Body of pancreas (tissue), 4 donors: ENCODE results near the gene MED15.

ENCODE experiments used
- POLR2A ChIP-seq, 3 donors: fragments of 450-650 bp; IDR thresholded peaks; one replicate each; pipeline ENCODE4 v1.6.1; 2016; ENCODE audit warnings: antibody characterized with exemption in 3 of 3, mild to moderate bottlenecking in 2 of 3
- TF ChIP-seq, protein P1 (sequence below), 7 experiments: fragments of 450-650 bp in 4 of 7; fragments of 200-600 bp in 3 of 7; sonication (generic) in 3 of 7; IDR thresholded peaks; one replicate each; pipeline ENCODE4 v1.5.1; 2016 to 2019; ENCODE audit warnings: antibody characterized with exemption in 7 of 7

DNA sequence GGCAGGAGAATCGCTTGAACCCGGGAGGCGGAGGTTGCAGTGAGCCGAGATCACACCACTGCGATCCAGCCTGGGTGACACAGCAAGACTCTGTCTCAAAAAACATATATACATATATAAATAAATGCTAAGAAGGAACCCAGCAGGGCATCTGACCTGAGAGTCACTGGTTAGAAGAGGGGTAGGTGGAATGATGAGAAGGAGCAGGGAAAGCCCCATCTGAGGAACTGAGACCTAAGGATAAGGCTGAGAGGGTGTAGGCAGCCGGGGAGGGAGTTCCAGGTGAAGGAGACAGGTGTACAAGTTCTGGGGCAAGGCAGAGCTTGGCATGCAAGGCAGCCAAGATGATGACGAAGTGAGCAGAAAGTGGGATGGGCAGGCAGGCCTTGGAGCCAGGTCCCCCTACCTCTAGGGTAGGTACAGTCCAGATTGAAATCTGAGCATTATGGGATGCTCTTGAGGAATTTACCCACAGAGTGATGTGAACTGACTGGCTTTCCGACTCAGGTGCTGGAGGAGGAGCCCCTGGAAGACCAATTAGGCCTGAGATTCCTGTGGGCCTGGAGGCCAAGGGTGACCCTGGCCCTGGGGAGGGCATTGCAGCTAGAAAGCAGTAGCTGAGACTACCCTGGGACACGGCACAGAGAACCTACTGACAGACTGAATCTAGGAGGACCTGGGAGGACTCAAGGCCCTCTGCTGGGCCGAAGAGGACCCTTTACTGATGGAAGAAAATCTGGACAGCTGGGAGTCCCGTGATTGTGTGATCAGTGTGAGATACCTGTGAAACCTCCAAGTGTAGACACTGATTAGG lies 34.6 kb upstream of the MED15 start:
- TF ChIP-seq, protein P1, sequence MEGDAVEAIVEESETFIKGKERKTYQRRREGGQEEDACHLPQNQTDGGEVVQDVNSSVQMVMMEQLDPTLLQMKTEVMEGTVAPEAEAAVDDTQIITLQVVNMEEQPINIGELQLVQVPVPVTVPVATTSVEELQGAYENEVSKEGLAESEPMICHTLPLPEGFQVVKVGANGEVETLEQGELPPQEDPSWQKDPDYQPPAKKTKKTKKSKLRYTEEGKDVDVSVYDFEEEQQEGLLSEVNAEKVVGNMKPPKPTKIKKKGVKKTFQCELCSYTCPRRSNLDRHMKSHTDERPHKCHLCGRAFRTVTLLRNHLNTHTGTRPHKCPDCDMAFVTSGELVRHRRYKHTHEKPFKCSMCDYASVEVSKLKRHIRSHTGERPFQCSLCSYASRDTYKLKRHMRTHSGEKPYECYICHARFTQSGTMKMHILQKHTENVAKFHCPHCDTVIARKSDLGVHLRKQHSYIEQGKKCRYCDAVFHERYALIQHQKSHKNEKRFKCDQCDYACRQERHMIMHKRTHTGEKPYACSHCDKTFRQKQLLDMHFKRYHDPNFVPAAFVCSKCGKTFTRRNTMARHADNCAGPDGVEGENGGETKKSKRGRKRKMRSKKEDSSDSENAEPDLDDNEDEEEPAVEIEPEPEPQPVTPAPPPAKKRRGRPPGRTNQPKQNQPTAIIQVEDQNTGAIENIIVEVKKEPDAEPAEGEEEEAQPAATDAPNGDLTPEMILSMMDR (IDR thresholded peaks at IDR 0.05): no peak
- no peak for TF ChIP-seq POLR2A (IDR thresholded peaks at IDR 0.05)
